GM19043 (cell line): ENCODE data around the gene FAM107A.
A peak's percentile ranks its signal among the peaks of the same experiment; 100 is the strongest.

Experiments used
- ATAC-seq: cut with Tn5 transposase; IDR thresholded peaks from one replicate; pipeline ENCODE4 v1.9.1; 2021; ENCODE audit warnings: low read depth; ENCODE audit not compliant: unreplicated experiment

FAM107A gene

DNA sequence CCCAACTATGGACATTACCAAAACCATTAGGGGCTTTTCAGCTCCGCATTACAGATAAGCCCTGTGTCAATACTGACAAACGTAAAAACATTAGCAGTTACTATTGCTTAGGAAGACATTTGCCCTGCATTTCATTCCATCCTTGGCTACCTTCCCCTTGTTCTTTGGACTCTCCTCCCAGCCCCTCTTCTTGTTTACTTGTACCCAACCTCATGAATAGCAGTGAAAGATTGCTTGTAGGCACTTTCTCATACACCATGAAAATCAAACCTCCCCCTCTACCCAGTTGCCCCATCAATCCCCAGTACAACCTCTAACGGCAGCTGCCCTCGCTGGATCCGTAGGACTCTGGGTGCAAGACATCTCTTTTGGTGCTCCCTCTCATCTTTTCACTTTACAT, 16.9 kb upstream of the FAM107A start:
- ATAC-seq: no peak

DNA sequence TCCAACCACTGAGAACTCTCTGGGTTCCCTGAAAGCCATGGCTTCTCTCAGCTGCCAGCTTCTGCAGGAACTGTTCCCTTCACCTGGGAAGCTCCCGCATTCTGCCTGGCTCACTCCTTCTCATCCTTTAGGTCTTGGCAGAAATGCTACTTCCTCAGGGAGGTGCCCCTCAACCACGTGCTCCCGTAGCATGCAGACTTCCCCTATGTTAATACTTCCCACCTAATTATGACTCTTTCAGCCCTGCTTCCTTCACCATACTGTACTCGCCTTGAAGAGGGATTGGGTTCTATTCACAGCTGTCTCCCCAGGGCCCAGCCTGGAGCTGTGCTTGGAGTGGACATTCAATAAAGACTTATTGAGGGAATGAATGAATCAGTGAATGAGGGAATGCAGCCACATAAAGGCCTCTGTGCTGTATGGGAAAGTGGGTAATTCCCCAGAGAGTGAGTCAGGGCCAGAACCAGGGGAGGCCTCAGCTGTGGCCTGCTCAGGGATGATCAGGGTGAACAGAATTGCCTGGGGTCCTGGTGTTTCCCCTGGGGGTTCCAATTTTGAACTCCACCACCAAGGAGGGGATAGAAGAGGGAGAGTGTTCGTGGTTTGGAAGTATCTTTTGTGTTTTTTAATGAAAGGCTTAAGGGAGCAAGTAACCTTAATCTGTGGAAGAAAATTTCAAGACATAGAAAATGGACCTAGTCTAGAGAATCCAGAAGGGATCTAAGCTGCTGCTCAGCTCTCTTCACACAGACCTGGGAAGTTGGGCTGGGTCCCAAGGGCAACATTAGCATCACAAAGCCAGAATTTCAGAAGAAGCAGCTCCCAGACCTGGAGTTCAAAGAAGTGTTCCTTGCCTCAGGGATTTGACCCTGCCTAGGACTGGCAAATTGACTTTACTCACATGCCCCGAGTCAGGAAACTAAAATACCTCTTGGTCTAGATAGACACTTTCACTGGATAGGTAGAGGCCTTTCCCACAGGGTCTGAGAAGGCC, 14.6 kb upstream of the FAM107A start:
- ATAC-seq: no peak

DNA sequence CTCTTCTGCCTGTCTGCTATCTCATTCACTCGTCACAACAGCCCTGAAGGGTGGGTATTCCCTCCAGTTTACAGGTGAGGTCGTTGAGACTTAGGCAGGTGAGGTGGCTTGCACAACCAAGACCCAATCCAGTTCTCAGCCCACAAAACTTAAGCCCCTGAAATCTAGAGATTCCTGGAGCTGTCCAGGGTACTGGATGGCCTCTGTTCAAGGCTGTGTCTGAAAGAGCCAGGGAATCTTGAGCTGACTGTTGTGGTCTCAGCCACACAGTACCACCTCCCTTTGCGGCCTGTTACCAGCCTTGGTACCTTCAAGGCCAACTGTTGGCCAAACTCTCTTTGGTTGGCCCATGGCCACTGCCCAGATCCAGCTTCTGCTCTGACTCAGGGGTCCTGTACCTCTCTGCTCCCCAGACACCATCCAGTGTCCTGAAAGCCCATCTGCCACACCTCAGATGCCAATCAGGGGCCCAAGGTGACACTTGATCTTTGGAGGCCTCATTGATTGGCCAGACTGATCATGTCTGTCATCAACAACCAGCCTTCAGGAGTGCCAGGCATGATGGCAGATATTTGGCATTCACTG, 10.9 kb upstream of the FAM107A start:
- no peak for ATAC-seq

DNA sequence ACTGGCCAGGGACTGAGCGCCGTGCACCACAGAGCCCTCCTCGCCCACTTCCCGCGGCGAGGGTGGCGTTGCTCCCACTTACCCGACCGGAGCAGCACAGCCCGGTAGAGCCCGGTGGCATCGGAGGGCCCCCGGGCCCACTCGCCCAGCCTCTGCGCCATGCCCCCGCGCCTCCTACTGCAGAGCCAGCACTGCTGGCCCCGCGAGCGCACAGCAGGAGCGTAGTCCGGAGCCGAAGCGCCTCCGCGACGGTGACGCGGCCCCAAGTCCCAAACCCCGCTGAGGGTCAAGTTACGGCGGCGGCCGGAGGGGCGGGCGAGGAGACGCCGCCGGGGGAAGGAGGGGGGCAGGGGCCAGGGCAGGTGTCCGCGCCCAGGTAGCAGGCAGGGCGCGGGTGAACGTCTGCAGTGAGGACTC, 9.6 kb upstream of the FAM107A start:
- ATAC-seq: no peak

DNA sequence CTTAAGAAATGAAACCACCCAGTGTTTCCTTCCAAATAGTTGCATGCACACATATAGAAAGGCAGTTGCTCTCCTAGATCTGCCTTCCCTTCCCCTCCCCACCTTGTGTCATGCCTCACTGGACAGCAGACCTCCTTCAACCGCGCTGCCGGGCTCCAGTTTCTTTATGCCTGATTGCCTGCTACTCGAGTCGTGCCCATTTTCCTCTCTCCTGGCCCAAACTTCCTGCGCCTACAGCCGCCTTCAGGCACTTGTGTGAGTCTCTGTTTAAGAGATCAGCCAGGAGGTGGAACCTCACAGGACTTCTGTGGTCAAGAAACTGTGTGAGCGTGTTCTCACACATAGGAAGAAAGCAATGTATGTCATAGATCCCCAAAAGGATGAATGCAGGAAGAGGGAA, 8.8 kb upstream of the FAM107A start:
- no peak for ATAC-seq

DNA sequence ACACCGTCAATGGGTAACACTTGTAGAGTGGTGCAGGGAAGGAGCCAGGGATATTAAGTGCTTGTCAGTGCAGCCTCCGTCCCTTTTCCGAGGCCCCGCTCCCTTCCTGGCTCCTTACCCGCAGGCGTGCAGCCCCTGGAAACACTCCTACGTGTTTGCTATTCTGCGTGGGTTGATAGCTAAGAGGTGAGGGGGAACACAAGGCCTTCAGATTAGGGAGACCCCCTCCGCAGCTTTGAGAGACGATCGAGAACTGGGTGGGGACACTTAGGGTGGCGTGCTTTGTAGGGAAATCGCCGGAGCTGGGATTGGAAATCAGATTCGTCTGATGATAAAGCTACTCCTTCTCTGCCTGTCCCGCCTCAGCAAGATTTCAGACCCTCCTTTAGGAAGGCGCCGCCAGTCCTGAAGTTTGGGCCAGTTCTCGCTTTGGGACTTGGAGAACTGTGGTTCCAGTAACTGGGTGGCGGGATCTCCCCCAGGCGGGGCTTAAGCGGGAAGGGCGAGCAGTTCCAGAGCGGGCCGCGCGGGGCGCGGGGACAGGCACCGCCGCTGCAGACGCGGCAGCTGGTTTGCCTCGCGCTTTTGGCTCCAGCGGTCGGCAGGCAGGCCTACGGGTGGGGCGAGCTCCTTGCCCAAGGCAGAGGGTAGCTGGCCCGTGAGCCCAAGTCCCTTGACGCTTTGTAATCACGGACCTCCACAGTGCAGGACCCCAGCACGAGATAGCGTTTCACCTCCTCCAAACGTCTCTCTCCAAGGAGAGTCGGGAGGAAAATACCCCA, 8.0 kb upstream of the FAM107A start:
- peak; percentile 68 for ATAC-seq

DNA sequence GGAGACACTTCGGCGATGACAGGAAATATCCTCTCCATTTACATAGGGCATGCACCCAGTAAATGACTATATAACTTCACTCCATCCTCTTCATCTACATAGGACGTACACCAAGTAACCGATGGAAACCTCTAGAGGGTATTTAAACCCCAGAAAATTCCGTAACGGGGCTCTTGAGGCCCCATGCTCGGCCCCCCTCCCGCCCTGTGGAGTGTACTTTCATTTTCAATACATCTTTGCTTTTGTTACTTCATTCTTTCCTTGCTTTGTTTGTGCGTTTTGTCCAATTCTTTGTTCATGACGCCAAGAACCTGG, 7.5 kb upstream of the FAM107A start:
- ATAC-seq: no peak

DNA sequence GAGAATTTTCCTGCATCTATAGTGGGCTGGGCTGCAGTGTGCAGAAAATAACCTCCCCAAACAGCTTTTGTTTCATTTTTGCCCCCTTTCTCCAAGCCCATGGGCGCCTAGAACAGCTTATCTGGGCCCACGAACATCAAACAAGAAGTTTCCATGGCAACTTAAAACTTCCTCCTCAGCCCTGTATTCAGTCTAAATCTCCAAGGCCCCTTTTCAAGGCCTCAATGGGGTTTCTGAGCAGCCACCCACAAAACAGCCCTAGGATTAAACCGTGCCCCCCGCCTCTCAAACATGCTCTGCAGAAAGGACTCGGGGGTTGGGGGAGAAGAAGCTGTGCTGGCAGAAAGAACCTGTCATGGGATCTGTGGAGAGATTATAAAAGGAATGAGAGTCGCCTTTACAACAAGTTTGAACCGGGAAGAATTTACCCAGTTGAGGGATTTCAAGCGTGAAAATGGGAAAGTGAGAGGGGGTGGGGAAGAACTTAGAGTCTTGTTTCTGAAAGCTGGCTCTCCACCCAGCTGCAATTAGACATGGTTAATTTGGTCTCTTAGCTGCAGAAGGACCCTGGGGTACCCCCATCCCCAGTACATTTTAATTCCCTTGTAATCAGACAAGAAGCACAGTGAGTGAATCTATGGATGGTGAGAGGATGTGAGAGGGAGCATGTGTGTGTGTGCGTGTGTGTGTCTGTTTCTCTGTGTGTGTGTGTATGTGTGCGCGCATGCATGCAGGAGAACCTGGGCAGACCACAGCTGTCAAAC, 4.3 kb upstream of the FAM107A start:
- ATAC-seq: no peak

DNA sequence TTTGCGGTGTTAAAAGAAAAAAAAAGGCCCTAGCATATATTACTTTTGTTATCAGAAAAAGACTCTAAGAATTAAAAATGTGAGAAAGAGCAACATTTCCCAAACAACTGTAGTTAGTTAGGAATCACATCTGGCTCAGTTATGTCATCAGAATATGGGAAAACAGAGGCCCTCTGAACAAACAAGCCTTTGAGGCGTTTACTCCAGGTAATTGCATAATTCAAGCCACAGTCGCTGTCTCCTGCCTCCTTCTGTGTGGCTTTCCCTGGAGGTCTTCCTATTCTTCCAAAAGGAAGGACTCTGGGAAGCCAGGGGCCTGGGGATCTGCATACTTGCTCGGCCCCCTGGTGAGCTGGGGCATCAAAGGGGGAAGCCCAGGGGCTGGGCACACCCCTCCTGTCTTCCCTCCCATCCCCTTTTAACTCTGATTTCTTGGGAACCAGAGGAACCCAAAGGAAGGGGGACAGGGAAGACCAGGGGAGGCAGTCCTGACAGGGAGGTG, 3.7 kb upstream of the FAM107A start:
- no peak for ATAC-seq

DNA sequence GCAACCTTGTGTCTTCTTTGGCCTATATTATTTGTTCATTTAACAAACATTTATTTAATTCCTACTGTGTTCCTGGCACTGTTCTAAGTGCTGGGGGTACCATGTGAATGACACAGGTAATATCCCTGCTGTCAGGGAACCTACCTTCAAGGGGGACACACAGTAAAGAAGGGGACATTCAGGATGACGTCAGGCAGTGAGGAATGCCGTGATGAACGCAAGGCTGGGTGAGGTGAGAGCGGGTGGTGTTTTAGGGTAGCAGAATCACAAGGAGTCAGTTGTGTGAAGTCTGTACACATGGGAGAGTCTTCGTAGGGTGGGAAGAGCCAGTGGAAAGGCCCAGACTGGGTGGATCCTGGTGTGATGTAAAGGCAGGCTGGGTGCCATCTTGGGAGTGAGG, 1.7 kb upstream of the FAM107A start:
- no peak for ATAC-seq

DNA sequence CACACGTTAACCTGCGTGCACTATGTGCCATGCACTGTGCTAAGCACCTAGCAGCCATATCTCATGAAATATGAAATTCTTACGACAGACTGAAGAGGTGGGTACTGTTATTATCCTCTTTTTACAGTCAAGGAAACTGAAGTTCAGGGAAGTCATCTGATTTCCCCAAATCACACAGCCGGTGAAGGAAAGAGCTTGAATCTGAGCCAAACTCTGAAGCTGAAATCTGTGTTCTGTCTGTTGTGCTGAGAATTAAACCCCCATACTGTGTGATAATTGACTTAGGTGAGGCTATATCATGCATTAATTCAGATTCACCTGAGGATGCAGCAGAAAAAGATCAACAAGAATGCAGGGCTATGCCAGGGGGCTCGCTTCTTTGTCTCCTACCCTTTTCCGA, 475 bp downstream of the FAM107A start:
- ATAC-seq: no peak

DNA sequence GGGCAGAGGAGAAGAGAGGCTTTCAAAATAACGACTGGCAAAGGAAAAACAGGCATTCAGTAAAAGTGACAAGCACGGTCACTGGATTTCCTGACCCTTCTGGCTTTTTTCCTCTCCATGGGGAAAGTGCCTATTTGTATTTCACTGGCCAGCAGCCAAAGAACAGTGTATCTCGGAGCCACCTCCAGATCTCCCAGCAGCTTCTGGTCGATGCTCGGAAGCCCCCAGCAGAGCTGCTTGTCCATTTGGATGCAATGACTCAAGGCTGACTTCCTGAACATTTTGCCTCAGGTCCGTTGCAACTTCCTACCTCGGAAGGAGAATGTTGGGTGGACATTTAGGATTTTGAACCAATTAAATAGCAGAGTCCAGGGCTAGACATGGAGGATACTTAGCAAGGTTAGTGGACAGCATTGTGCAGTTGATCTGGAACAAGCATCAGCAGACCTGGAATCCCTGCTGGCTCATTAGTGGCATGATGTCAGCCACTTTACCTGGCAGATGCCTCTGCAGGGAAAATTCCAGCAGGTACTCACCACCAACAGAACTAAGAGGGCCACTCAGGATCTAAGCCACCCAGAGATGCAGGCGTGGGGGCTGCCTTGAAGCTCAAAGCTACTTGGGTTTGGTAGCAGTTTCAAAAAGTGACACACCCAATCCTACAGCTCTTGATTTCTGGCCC, 1.1 kb downstream of the FAM107A start:
- no peak for ATAC-seq

DNA sequence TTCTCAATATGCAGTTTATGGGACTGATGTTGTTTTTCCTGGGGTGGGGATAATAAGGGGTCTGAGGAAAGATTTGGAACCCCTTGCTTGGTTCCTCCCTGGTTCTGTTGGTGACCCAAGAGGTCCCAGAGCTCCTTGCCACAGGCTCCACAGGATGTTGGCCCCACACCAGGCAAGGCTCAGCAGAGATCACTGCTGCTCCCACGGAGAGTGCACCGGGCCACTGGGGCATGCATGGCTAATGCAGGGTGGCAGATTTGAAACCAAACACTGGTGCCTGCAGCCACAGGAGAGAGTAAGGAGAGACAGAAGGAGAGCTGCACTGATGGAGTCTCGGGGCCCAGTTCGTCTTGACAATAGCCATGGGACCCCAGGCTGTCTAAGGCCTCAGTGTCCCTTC, 2.5 kb downstream of the FAM107A start:
- no peak for ATAC-seq

DNA sequence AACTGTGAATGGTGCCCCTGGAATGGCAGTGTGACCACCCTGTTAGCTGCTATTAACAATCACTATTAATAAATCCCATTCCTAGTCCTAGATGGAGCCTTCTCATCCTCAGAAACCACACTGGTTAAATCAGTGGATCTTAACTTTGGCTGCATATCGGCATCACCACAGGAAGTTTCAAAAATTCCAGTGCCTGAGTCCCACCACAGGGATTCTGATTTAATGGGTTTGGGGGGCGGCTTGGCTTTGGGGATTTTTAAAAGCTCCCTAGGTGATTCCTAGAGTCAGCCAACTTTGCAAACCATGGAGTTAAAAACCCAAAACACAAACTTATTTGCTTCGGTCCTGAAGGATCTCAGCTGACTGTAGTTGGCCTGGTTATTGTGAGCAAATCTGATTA, 3.1 kb downstream of the FAM107A start:
- ATAC-seq: no peak

DNA sequence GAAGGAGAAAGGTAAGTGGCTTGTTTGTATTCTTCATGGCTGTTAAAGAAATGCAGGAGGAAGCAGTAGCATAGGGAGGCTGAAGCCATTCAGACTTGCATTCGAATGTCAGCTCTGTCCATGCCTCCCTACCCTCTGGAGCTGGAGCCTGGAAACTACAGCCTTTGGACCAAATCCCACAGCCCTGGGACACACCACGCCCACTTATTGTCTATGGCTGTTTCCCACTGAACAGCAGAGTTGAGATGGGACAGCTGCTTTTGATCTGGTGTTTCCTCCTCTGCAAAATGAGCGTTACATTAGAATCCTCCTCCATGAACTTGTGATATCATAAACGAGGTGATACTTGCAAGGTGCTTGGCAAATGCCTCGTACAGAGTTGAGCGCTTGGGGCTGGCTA, 3.6 kb downstream of the FAM107A start:
- ATAC-seq: no peak

DNA sequence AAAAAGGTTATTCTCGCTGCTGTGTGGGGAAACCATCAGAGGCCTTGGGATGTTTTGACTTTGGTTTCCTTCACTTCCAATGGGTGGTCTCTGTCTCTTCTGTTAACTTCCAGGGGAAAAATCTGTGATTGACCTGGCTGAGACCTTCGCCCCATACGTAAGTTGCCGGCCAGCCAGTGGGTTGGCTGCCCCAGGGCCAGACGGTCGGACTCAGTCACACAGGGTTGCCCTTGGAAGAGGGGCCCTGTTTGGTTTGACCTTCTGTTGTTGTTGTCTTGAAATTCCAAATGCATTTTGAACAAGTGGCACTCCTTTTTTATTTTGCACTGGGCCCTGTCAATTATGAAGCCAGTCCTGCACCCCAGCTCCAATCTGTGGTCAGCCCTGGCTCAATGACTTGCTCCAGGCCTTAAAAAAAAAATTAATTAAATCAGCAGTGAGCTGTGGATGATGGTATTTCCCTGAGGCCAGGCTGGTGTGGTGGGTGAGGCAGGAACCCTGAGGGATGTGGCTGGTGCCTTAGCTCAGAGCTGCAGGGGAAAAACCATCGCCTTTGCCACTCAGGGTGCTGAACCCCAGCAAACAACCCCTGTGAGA, 4.5 kb downstream of the FAM107A start:
- ATAC-seq: no peak

DNA sequence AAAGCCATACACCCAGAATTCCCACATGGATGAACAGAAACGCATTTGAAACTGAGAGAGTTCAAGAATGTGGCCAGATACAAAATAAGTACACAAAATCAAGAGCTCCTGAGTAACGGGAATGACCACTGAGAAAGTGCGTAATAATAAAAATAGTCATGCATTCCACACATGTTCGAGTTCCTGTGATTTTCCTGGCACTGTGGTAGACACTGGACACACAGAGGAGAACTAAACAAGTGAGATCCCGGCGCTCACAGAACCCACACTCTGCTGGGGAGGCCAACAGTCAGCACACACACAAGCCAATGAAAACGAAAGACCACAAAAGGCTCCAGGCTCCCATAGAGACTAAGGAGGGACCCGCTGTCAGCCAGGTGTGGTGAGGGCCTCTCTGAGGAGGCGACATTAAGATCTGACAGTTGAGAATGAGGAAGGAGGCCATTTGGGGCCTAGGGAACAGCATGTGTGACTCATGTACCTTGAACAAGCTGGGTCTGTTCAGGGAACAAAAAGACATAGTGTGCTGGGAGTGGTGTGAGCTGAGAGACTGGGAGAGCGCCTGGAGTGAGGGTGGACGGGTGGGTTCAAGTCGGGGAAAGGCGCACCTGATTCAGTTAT, 5.1 kb downstream of the FAM107A start:
- no peak for ATAC-seq

DNA sequence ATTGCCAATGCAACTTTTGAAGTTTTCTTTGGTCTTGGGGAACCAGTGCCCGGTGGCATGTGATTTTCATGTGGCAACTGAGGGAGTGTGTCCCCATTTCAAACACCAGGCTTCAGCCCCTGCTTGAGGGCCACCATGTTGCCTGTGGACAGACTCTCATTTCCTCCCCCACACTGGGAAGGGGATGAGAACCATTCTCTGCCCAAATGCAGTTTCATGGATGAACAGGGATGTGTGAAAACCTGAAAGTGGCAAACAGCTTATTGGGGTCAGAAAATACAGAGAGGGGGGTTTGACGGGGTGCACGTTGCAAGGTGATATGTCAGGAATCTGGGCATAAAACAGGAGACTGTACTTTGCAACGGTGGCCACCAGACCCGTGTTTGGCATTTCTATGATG, 6.3 kb downstream of the FAM107A start:
- ATAC-seq: no peak

DNA sequence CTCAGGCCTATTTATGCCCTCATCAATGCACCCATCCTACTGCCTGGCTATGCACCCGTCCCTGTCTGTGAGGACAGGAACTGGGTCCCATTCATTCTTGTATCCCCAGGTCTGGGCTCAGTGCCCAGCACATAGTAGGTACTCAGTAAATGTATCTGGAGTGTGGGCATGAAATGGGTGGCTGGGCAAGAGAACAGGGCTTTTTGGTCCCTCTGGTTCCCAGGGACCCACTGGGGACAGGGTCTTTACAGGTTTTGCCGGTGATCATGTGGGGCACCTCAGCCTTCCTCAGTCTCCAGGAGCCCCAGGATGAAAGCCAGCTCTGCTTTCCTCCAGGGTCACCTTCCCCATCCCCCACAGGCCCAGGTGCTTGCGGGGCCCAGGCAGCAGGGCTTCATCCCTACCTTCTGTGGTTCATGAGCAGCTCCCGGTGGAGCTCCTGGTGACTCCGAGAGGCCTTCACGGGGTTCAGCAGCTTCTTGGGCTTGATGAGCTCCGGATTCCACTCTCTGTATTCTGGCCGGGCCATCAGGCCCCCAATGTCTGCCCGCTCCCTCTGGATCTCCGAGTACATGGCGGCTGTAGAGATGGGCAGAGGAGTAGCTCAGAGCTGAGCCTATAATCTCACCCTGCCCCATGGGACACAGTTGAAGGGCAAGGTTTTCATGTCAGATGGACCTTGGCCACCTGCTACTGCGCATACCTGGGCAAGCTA, 7.7 kb downstream of the FAM107A start:
- ATAC-seq: no peak
